Measurements from ENCODE around the gene SCNN1B.

Gene SCNN1B

DNA sequence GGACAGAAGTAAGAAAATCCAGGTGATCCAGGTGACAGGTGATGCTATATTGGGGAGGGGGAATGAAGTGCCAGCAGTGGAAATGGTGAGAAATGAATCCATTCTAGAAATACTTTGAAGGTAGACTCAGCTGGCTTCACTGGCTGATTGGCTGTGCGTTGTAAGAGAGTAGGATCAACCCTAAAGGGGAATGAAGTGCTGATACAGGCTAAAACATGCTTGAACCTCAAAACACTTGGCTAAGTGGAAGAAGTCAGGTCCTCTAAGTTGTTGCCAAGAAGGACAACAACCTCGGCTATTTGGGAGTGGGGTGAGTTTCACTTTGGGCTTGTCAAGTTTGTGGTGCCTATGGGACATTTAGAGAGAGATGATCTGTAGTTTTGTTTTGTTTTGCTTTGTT is 24.1 kb upstream of the SCNN1B start:
- no peak overlapping the region for H3K27ac ChIP-seq
- no peak for TF ChIP-seq ZFX (IDR thresholded peaks at IDR 0.05)
- TF ChIP-seq, protein P1, sequence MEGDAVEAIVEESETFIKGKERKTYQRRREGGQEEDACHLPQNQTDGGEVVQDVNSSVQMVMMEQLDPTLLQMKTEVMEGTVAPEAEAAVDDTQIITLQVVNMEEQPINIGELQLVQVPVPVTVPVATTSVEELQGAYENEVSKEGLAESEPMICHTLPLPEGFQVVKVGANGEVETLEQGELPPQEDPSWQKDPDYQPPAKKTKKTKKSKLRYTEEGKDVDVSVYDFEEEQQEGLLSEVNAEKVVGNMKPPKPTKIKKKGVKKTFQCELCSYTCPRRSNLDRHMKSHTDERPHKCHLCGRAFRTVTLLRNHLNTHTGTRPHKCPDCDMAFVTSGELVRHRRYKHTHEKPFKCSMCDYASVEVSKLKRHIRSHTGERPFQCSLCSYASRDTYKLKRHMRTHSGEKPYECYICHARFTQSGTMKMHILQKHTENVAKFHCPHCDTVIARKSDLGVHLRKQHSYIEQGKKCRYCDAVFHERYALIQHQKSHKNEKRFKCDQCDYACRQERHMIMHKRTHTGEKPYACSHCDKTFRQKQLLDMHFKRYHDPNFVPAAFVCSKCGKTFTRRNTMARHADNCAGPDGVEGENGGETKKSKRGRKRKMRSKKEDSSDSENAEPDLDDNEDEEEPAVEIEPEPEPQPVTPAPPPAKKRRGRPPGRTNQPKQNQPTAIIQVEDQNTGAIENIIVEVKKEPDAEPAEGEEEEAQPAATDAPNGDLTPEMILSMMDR (conservative IDR thresholded peaks at IDR 0.05), result no peak

DNA sequence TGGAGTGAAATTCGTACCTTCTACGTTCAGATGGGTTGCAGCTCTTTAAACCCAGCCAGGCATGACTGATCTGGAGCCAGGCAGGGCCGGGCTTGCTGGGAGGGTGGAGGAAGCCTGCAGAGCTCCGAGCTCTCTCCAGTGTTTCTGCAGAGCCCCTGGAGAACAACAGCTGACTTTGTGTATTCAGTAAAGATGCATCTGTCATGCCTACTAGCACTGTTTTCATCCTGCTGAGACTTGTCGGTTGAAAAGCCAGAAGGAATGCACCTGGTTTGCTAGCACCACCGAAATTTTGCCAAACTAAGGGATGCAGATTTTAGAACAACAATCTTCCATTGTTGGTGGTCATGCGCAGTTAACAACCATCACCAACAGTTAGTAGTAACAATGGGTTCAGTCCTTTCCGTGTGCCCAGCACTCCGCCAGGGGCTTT is 22.4 kb upstream of the SCNN1B start:
- H3K27ac ChIP-seq, result no peak overlapping the region
- TF ChIP-seq ZFX (IDR thresholded peaks at IDR 0.05), result no peak
- TF ChIP-seq, protein P1 (conservative IDR thresholded peaks at IDR 0.05), result no peak

DNA sequence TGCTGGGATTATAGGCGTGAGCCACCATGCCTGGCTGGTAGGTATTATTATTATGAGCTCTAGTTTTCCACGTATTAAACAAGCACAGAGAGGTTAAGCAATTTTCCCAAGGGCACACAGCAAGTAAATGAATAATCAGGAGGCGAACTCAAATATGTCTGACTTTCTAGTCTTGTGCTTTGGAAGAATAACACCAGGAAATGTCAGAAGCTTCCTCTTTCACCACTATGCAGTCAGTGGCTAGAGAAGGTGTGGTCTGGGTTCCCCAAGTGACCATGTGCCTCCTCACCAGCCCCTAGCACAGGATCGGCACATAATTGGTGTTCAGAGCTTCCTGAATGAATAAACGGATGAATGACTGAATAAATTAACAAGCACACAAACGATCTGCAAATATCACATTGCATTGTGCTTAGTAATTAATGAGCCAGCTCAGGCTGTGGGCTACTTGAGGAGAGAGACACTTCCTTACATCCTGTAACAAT is 21.6 kb upstream of the SCNN1B start:
- TF ChIP-seq, protein P1 (conservative IDR thresholded peaks at IDR 0.05), result no peak
- no peak for TF ChIP-seq ZFX (IDR thresholded peaks at IDR 0.05)
- H3K27ac ChIP-seq, result no peak overlapping the region

DNA sequence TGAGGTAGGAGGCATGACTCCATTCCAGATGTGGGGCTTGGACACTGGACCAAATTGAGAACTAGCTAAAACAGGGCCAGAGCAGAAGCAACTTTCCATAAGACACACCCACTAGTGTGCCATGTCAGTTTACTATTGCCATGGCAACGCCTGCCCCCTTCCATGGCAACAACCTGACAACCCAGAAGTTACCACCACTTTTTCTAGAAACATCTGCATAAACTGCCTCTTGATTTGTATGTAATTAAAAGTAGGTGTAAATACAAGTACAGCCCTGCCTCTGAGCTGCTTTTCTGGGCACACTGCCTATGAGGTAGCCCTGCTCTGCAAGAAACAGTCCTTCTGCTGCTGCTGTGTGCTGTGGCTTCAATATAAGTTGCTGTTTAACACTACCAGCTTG is 19.5 kb upstream of the SCNN1B start:
- no peak overlapping the region for H3K27ac ChIP-seq
- TF ChIP-seq ZFX (IDR thresholded peaks at IDR 0.05), result no peak
- TF ChIP-seq, protein P1 (conservative IDR thresholded peaks at IDR 0.05), result no peak

DNA sequence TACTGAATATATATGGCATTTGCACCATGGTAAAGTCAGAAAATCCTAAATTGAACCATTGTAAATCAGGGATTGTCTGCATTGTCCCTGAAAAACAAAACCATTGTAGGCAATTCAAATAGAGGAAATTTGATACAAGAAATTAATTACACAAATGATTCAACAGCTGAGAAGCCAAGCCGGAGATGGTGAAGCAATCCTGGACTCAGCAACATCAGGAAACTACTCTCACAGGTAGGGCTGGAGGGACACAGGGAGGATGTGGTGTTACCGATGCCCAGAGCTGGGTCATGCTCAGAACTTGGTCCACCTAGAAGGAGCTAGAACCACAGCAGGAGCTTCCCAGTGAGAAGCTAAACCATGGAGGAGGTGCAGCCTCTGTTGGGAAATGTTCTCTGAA is 18.5 kb upstream of the SCNN1B start:
- TF ChIP-seq ZFX (IDR thresholded peaks at IDR 0.05), result no peak
- TF ChIP-seq, protein P1 (conservative IDR thresholded peaks at IDR 0.05), result no peak
- H3K27ac ChIP-seq, result no peak overlapping the region

DNA sequence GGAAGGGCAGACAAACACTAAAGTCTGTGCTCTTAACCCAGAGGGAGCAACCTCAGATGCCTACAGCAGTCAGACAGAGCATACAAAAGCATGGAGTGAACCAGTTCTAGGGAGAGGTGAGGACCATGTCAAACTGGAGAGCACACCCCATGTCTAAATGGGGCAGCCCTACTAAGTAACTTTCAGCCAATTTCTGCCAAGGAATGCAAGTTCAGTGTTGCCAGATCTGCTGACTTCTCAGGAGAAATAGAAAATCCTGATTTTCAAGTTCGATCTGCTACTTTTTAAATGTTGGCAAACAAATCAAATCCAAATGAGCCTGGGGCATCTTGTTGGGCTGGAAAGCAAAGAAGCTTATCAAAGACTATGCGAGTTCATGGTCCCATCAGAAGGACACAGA is 17.5 kb upstream of the SCNN1B start:
- H3K27ac ChIP-seq, result no peak overlapping the region
- TF ChIP-seq, protein P1 (conservative IDR thresholded peaks at IDR 0.05), result no peak
- TF ChIP-seq ZFX (IDR thresholded peaks at IDR 0.05), result no peak

DNA sequence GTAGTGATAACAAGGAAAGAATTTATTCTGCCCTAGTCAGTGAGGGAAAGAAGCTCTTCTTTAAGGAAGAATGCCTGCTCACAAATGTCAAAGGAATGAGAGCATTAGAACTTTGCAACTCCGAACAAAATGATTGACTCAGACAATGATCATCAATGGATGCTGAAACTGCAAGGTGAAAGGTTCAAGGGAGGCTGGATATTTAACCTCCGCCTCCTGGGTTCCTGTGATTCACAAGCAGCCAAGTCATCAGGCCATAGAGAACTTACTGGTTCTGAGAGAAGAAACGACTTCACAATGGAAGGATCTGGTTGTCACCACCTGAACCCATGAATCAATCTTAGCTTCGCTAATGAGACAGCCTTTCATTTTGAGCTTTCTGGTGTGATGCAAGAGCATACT is 16.0 kb upstream of the SCNN1B start:
- no peak overlapping the region for H3K27ac ChIP-seq

More for the DNA sequence above, 16.0 kb upstream of the SCNN1B start:
- TF ChIP-seq ZFX (IDR thresholded peaks at IDR 0.05), result no peak
- TF ChIP-seq, protein P1 (conservative IDR thresholded peaks at IDR 0.05), result no peak

Measured in C4-2B (cell line).